GM19438 (cell line): ENCODE measurements around the gene WNT16.

Experiments
- ATAC-seq: cut with Tn5 transposase; IDR thresholded peaks from one replicate; pipeline ENCODE4 v1.9.1; 2021; ENCODE audit warnings: low read depth; ENCODE audit not compliant: unreplicated experiment

Gene WNT16

GRCh38 chr7:121341933-121342332 is 13.1 kb downstream of the WNT16 start:
- no peak for ATAC-seq

- ATAC-seq: no peak
Measured at GRCh38 chr7:121342631-121343030, 13.8 kb downstream of the WNT16 start.

GRCh38 chr7:121343302-121343701 is 14.5 kb downstream of the WNT16 start:
- no peak for ATAC-seq

GRCh38 chr7:121344093-121344492 is 15.3 kb downstream of the WNT16 start:
- ATAC-seq: no peak

GRCh38 chr7:121344497-121344896 is 15.7 kb downstream of the WNT16 start:
- no peak for ATAC-seq

- no peak for ATAC-seq
Measured at GRCh38 chr7:121351682-121352081, 22.9 kb downstream of the WNT16 start.

- no peak for ATAC-seq
Measured at GRCh38 chr7:121352323-121352722, 23.5 kb downstream of the WNT16 start.

GRCh38 chr7:121355574-121355973 is 26.8 kb downstream of the WNT16 start:
- no peak for ATAC-seq

- no peak for ATAC-seq
Measured at GRCh38 chr7:121360564-121360963, 31.8 kb downstream of the WNT16 start.

- no peak for ATAC-seq
Measured at GRCh38 chr7:121366852-121367431, 38.1 kb downstream of the WNT16 start.

GRCh38 chr7:121369462-121369861 is 40.7 kb downstream of the WNT16 start:
- peak; percentile 55 for ATAC-seq

GRCh38 chr7:121371367-121371766 is 42.6 kb downstream of the WNT16 start:
- ATAC-seq: no peak

- ATAC-seq: no peak
Measured at GRCh38 chr7:121371883-121372282, 43.1 kb downstream of the WNT16 start.

- peak; percentile 82 for ATAC-seq
Measured at GRCh38 chr7:121372376-121373010, 43.7 kb downstream of the WNT16 start.

- no peak for ATAC-seq
Measured at GRCh38 chr7:121373177-121373576, 44.4 kb downstream of the WNT16 start.

GRCh38 chr7:121376979-121377378 is 48.2 kb downstream of the WNT16 start:
- no peak for ATAC-seq

- no peak for ATAC-seq
Measured at GRCh38 chr7:121379930-121380329, 51.1 kb downstream of the WNT16 start.

GRCh38 chr7:121382473-121382872 is 53.7 kb downstream of the WNT16 start:
- ATAC-seq: no peak

GRCh38 chr7:121383235-121383910 is 54.6 kb downstream of the WNT16 start:
- no peak for ATAC-seq

GRCh38 chr7:121384265-121384664 is 55.5 kb downstream of the WNT16 start:
- ATAC-seq: no peak

- no peak for ATAC-seq
Measured at GRCh38 chr7:121385056-121385799, 56.4 kb downstream of the WNT16 start.
